ENCODE measurements around the gene P2RY4.
"Not testable (repeated sequence)": the region's sequence is repeated elsewhere in the genome, so short reads cannot be mapped to it uniquely, and the experiment has no call there.

Gene P2RY4

GRCh38 chrX:70241501-70241900 is 18.5 kb downstream of the P2RY4 start:
- DNase-seq: no peak

- DNase-seq: no peak
These were observed 19.3 kb downstream of the P2RY4 start for GRCh38 chrX:70240751-70241150.

GRCh38 chrX:70234355-70234754 is 25.6 kb downstream of the P2RY4 start, which contains the start of gene AWAT1:
TSS of gene AWAT1 (plus strand) at chrX:70234655. CDS start at chrX:70234696, 41 bp downstream.
- DNase-seq: no peak

GRCh38 chrX:70231666-70232065 is 28.3 kb downstream of the P2RY4 start:
- DNase-seq: no peak

- no peak for DNase-seq
These were observed 33.3 kb downstream of the P2RY4 start for GRCh38 chrX:70226687-70227086.

- DNase-seq: no peak
These were observed 34.0 kb downstream of the P2RY4 start for GRCh38 chrX:70226048-70226447.

GRCh38 chrX:70219938-70220764 is 39.9 kb downstream of the P2RY4 start:
- DNase-seq: no peak

GRCh38 chrX:70209570-70209969 is 50.4 kb downstream of the P2RY4 start:
- not testable (repeated sequence) for DNase-seq

GRCh38 chrX:70208479-70208878 is 51.5 kb downstream of the P2RY4 start:
- DNase-seq: no peak

All from CD4-positive, alpha-beta T cell treated with Interleukin-15 for 1 hour (primary cell).